Measurements from ENCODE around the gene ABCB8. TPM values are rescaled to one million over a fixed set of nuclear protein-coding genes. Genes with fewer than 3 reads are reported as not detected.

Gene ABCB8
- total and polyA plus RNA-seq, 2 experiments from 2014 or later, result 29.6 to 31.6 TPM

DNA sequence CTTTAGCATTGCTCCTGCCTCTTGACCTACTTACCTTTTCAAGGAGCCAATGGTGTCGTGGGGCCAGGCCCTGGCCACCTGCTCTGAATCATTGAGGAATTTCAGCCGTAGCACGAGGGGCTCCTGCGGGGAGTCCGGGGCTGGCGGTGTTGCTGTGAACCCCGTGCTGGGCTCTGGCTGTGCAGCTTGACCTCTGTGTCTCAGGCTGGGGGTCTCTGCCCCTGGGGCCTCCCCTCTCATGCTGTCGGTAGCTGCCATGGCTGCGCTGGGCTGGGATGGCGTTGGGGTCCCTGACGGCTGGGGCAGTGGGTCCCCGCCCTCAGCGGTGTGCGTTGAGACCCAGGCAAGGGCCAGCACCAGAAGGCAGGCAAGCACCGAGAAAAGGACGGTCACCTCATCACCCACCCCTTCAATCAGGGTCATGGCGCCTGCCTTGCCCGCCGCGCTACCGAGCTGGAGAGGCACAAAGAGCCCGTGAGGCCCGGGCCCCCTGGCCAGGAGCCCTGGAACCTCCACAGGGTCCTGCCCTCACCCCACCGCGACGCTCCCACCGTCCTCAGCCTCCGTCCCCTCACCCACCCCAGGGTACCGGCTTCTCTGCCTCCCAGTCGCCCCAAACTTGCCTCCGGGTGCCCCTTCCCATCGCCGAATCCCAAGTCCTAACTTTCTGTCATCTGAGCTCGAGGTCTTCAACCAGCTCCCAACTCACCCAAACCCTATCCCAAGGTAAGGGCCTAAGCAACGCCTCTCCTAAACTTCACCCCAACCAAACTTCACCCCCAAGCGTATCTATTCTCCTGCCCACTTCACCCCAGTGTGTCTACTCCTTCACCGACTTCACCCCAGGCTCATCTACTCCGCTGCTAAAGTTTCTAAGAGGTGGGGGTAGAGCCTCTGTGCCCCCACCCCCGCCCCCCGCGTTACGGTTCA, 54.2 kb downstream of the ABCB8 start:
- H2AFZ ChIP-seq, result peak overlapping the region; percentile 84
- no peaks in the 10 kb centered on the region for H3K27me3 ChIP-seq (replicated peaks; ENCODE audit: insufficient read depth)
- no peak for DNase-seq
- in situ Hi-C loops (cut with MboI), result no loop called here
- no peak for TF ChIP-seq EZH2 (IDR thresholded peaks at IDR 0.05; ENCODE audit: insufficient read depth, poor library complexity, severe bottlenecking)
- no peak for TF ChIP-seq EZH2phosphoT487 (IDR thresholded peaks at IDR 0.05; ENCODE audit: insufficient read depth, low read depth)
- no peaks in the 10 kb centered on the region for H3K9me2 ChIP-seq (ENCODE audit: insufficient read depth)
- H3K27ac ChIP-seq, result peak overlapping the region; percentile 89
- peak overlapping the region; percentile 96 for H3K9ac ChIP-seq
- 38% methylated on average over 36 to 41 of the region's 42 CpGs for WGBS, 2 experiments (ENCODE audit: low coverage in 1 of 2, low lambda C conversion rate in 2 of 2, missing lambda C conversion rate in 2 of 2)
- no peaks in the 10 kb centered on the region for H3K36me3 ChIP-seq (ENCODE audit: low read depth)
- no peaks in the 10 kb centered on the region for H3K9me3 ChIP-seq (ENCODE audit: low read depth)
- H3K4me1 ChIP-seq (ENCODE audit: insufficient read depth), result peaks cover 17% of the 10 kb centered on the region
- peaks cover 50% of the 10 kb centered on the region for H3K79me2 ChIP-seq (ENCODE audit: insufficient read depth)
- H3K4me2 ChIP-seq (ENCODE audit: unreplicated experiment), result peak overlapping the region; percentile 87
- peaks cover 24% of the 10 kb centered on the region for H3F3A ChIP-seq (ENCODE audit: insufficient read depth)
- peak overlapping the region; percentile 91 for H3K4me3 ChIP-seq
- H4K20me1 ChIP-seq (ENCODE audit: insufficient read depth), result no peaks in the 10 kb centered on the region

DNA sequence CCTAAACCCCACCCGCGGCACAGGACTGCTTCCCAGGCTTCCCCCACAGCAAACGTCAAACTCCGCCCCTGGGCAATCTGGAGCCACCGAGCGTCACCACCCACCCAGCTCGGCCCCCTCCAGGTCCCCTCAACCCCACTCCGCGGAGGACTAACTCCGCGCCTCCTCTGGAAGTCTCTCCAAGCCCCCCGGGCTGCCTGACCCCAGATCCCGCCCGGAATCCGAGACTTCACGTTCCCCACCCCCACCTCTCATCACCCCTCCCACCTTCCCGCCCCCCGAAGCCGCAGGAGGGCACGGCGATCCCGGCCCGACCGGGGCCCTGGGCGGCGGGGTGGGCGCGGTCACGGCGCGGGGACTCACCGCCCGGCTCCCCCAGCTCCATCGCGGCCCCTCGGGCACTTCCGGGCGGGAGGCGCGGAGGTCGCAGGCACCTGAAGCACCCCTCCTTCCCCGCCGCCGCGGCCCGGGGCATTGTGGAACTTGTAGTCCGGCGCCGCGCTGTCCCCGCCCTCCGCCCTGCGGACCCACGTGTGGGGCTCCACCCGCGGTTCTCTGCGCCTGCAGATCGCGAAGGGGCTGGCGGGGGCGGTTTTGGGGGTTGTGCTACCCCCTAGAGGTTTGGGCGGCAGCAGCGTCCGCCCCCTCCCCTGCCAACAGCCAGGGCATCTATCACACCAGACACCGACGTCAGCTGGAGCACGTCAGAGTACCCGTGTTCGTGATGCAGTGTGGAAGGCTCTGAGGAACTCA, 55.0 kb downstream of the ABCB8 start, which contains the start of gene TMUB1:
TSS of gene TMUB1 (minus strand) at position 423 of the 753 bp plus-strand sequence. CDS start 930 bp downstream, outside the sequence.
- in situ Hi-C loops (cut with MboI), result no loop called here
- no peaks in the 10 kb centered on the region for H3K9me2 ChIP-seq (ENCODE audit: insufficient read depth)
- peak within 1 kb of the TSS; percentile 84 for H2AFZ ChIP-seq
- peak within 1 kb of the TSS; percentile 96 for H3K9ac ChIP-seq
- WGBS, 2 experiments (ENCODE audit: low coverage in 1 of 2, low lambda C conversion rate in 2 of 2, missing lambda C conversion rate in 2 of 2), result 1 to 2% methylated on average over 22 to 67 of the region's 69 CpGs
- peaks cover 22% of the 10 kb centered on the region for H3K4me1 ChIP-seq (ENCODE audit: insufficient read depth)
- H3K27me3 ChIP-seq (replicated peaks; ENCODE audit: insufficient read depth), result no peaks in the 10 kb centered on the region
- H3K4me2 ChIP-seq (ENCODE audit: unreplicated experiment), result peak within 1 kb of the TSS; percentile 87
- peaks cover 52% of the 10 kb centered on the region for H3K79me2 ChIP-seq (ENCODE audit: insufficient read depth)
- H3F3A ChIP-seq (ENCODE audit: insufficient read depth), result peaks cover 22% of the 10 kb centered on the region
- H3K9me3 ChIP-seq (ENCODE audit: low read depth), result no peaks in the 10 kb centered on the region
- TF ChIP-seq EZH2 (IDR thresholded peaks at IDR 0.05; ENCODE audit: insufficient read depth, poor library complexity, severe bottlenecking), result no peak
- no peak for TF ChIP-seq EZH2phosphoT487 (IDR thresholded peaks at IDR 0.05; ENCODE audit: insufficient read depth, low read depth)
- H3K27ac ChIP-seq, result peak within 1 kb of the TSS; percentile 63
- H3K36me3 ChIP-seq (ENCODE audit: low read depth), result no peaks in the 10 kb centered on the region
- no peaks in the 10 kb centered on the region for H4K20me1 ChIP-seq (ENCODE audit: insufficient read depth)
- DNase-seq, result peak; percentile 82
- H3K4me3 ChIP-seq, result peak within 1 kb of the TSS; percentile 91

DNA sequence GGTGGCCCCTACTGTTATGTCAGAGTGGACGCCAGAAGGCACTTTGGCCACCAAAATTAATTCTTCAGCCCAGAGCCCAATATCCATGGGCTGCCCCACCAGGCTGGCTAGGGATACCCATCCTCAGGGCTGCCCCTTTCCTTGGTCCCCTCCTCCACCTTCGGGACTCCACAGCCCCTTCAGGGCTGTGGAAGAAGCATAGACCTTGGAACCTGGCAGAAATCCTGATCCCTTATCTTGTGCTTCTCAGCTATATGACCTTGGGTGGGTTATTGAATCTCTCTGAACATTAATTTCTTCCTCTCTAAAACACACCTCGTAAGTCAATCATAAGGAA, 55.5 kb downstream of the ABCB8 start:
- no peak for DNase-seq
- H3K4me2 ChIP-seq (ENCODE audit: unreplicated experiment), result peak overlapping the region; percentile 87
- H3K79me2 ChIP-seq (ENCODE audit: insufficient read depth), result peaks cover 52% of the 10 kb centered on the region
- peaks cover 27% of the 10 kb centered on the region for H3F3A ChIP-seq (ENCODE audit: insufficient read depth)
- no peaks in the 10 kb centered on the region for H3K27me3 ChIP-seq (replicated peaks; ENCODE audit: insufficient read depth)
- no peaks in the 10 kb centered on the region for H3K9me2 ChIP-seq (ENCODE audit: insufficient read depth)
- no peaks in the 10 kb centered on the region for H3K9me3 ChIP-seq (ENCODE audit: low read depth)
- H3K4me3 ChIP-seq, result peak overlapping the region; percentile 91
- peak overlapping the region; percentile 84 for H2AFZ ChIP-seq
- peak overlapping the region; percentile 63; the same call in 1 of the 2 replicates for H3K27ac ChIP-seq
- H3K4me1 ChIP-seq (ENCODE audit: insufficient read depth), result peaks cover 22% of the 10 kb centered on the region
- TF ChIP-seq EZH2phosphoT487 (IDR thresholded peaks at IDR 0.05; ENCODE audit: insufficient read depth, low read depth), result no peak
- no peak for TF ChIP-seq EZH2 (IDR thresholded peaks at IDR 0.05; ENCODE audit: insufficient read depth, poor library complexity, severe bottlenecking)
- in situ Hi-C loops (cut with MboI), result no loop called here
- no peaks in the 10 kb centered on the region for H3K36me3 ChIP-seq (ENCODE audit: low read depth)
- no peaks in the 10 kb centered on the region for H4K20me1 ChIP-seq (ENCODE audit: insufficient read depth)
- H3K9ac ChIP-seq, result 0 out of 2 replicates have a peak overlapping the region, but pooled peaks have one; percentile 96
- 32 to 40% methylated on average over 3 of the region's 3 CpGs for WGBS, 2 experiments (ENCODE audit: low coverage in 1 of 2, low lambda C conversion rate in 2 of 2, missing lambda C conversion rate in 2 of 2)

DNA sequence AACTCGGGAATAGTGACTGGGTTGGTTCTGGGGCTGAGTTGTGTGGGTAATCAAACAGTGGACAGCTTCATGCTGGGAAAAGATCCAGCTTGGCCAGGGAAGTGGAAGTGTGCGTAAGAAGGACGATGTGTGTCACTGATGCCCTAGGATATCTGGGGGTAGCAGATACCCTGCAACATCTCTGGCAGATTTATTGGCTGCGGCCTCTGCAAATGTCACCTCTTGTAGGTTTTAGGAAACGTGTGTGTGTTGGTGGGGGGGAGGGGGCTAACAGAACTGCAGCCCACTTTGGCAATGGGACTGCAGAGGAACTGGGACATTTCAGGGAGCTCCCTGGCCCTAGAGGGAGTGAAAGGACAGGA, 57.1 kb downstream of the ABCB8 start:
- no peak for DNase-seq

More for the DNA sequence above, 57.1 kb downstream of the ABCB8 start:
- Histone ChIP-seq H3K27ac (peak overlapping the region; percentile 72), H3K4me1 (ENCODE audit: insufficient read depth) (peaks cover 33% of the 10 kb centered on the region), H4K20me1 (ENCODE audit: insufficient read depth) (no peaks in the 10 kb centered on the region), H3K9me2 (ENCODE audit: insufficient read depth) (no peaks in the 10 kb centered on the region), H2AFZ (peak overlapping the region; percentile 78; the same call in 1 of the 2 replicates), H3K36me3 (ENCODE audit: low read depth) (no peaks in the 10 kb centered on the region), H3K79me2 (ENCODE audit: insufficient read depth) (peaks cover 52% of the 10 kb centered on the region), H3K9me3 (ENCODE audit: low read depth) (no peaks in the 10 kb centered on the region), H3K27me3 (replicated peaks; ENCODE audit: insufficient read depth) (no peaks in the 10 kb centered on the region), H3K4me3 (no peak overlapping the region), H3K4me2 (ENCODE audit: unreplicated experiment) (peak overlapping the region; percentile 72), H3K9ac (peak overlapping the region; percentile 73), H3F3A (ENCODE audit: insufficient read depth) (peaks cover 37% of the 10 kb centered on the region)
- WGBS, 2 experiments (ENCODE audit: low coverage in 1 of 2, low lambda C conversion rate in 2 of 2, missing lambda C conversion rate in 2 of 2), result 48 to 62% methylated on average over 5 of the region's 5 CpGs
- in situ Hi-C loops (cut with MboI), result no loop called here
- TF ChIP-seq EZH2 (IDR thresholded peaks at IDR 0.05; ENCODE audit: insufficient read depth, poor library complexity, severe bottlenecking) (no peak), EZH2phosphoT487 (IDR thresholded peaks at IDR 0.05; ENCODE audit: insufficient read depth, low read depth) (no peak)
